ENCODE results near the gene LAMC1. TPM values are rescaled to one million over a fixed set of nuclear protein-coding genes. Genes with fewer than 3 reads are reported as not detected.

LAMC1 gene
- polyA plus RNA-seq, 1 of the 3 experiments (the other 2 are of a cell fraction): 101 TPM

DNA sequence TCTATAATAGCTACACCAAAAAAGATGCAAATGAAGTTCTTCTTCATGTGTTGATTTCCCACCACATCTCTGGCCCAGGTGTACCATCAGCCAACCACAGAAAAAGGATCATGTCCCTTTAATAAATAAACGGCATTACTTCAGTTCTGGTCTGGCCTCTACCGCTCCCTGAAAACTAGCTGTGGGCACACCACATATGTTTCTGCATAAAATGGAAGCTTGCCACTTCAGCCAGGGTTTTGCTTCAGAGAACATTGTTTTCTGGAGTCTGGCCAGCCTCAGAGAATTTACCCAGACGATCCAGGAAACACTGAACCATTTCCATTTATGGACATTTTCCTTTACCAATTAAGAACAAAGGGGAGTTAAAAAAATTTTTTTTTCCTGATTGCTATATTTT lies 157.0 kb downstream of the LAMC1 start (continued):
- TF ChIP-seq JUND (IDR thresholded peaks at IDR 0.05): no peak
- no peak for TF ChIP-seq POLR2AphosphoS5 (IDR thresholded peaks at IDR 0.05; ENCODE audit: low read depth, low read length)
- TF ChIP-seq NFIC (IDR thresholded peaks at IDR 0.05; ENCODE audit: borderline replicate concordance): peak; percentile 49; the same call in 1 of the 2 replicates
- no peak for TF ChIP-seq FOSL2 (IDR thresholded peaks at IDR 0.05; ENCODE audit: borderline replicate concordance, low read depth)
- TF ChIP-seq GATA2 (CRISPR knock-in tag; IDR thresholded peaks at IDR 0.05): no peak
- no peak for TF ChIP-seq FOXM1 (IDR thresholded peaks at IDR 0.05; ENCODE audit: low read depth)
- no peak for TF ChIP-seq GABPA (IDR thresholded peaks at IDR 0.05; ENCODE audit: low read depth)
- TF ChIP-seq SMC3 (IDR thresholded peaks at IDR 0.05; ENCODE audit: low read depth, low read length): no peak
- TF ChIP-seq EZH2phosphoT487 (IDR thresholded peaks at IDR 0.05; ENCODE audit: borderline replicate concordance, low read depth): no peak

DNA sequence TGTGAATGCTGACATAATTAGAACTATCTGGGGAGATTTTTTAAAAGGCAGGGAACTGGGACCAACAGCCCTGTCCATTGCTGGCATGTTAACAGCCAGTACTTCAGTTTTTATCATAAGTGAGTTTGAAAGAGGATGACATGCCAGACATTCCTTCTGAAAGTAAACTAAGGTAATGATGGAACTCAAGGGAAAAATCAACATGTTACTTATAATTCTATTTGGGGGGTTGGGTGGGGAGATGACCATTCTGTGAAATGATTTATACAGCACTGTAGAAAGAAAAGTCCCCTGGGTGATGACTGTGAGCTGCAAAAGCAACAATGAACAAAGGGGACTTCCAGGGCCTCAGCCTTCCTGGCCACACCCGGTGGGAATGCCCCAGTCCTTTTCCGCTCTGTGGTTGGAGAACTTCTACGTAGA lies 157.4 kb downstream of the LAMC1 start:
- CTCF ChIA-PET: interaction anchor here (1.2 kb wide), 1 partner anchor 13 kb away, joined by 4 read pairs; no protein-coding TSS in a partner anchor
- Histone ChIP-seq H3K9me2 (no peaks in the 10 kb centered on the region), H3K27me3 (ENCODE audit: insufficient read depth) (no peaks in the 10 kb centered on the region), H3K9ac (peak overlapping the region; percentile 3; the same call in 1 of the 2 replicates), H4K20me1 (ENCODE audit: insufficient read depth) (no peaks in the 10 kb centered on the region), H3F3A (replicated peaks; ENCODE audit: insufficient read depth) (no peaks in the 10 kb centered on the region), H3K27ac (ENCODE audit: low read depth in 2 of 2, low read length in 1 of 2) (peak overlapping the region; percentile 73 to 79), H3K4me1 (ENCODE audit: control insufficient read depth in 1 of 2, insufficient read depth in 2 of 2, low read depth in 1 of 2, low read length in 1 of 2) (peaks cover 5 to 11% of the 10 kb centered on the region in 2 experiments; a peak in 3 of 4 replicates), H2AFZ (ENCODE audit: low read depth) (peak overlapping the region; percentile 75), H3K4me3 (ENCODE audit: low read depth in 2 of 2, low read length in 1 of 2) (no peak overlapping the region), H3K79me2 (ENCODE audit: insufficient read depth) (no peaks in the 10 kb centered on the region), H3K9me3 (no peaks in the 10 kb centered on the region), H3K36me3 (replicated peaks in 1 of 2; ENCODE audit: control insufficient read depth in 1 of 2, insufficient read depth in 2 of 2, low read length in 1 of 2) (no peaks in the 10 kb centered on the region), H3K4me2 (peak overlapping the region; percentile 31)
- DNase-seq: peak; percentile 20
- no peak for TF ChIP-seq ELF1 (IDR thresholded peaks at IDR 0.05)
- no peak for TF ChIP-seq SIN3A (IDR thresholded peaks at IDR 0.05; ENCODE audit: borderline replicate concordance, low read depth, low read length)
- no peak for TF ChIP-seq JUND (IDR thresholded peaks at IDR 0.05)
- TF ChIP-seq, protein P1, sequence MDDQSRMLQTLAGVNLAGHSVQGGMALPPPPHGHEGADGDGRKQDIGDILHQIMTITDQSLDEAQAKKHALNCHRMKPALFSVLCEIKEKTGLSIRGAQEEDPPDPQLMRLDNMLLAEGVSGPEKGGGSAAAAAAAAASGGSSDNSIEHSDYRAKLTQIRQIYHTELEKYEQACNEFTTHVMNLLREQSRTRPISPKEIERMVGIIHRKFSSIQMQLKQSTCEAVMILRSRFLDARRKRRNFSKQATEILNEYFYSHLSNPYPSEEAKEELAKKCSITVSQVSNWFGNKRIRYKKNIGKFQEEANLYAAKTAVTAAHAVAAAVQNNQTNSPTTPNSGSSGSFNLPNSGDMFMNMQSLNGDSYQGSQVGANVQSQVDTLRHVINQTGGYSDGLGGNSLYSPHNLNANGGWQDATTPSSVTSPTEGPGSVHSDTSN (IDR thresholded peaks at IDR 0.05): peak; percentile 4; the same call in 1 of the 2 replicates
- no peak for TF ChIP-seq RXRA (IDR thresholded peaks at IDR 0.05; ENCODE audit: borderline replicate concordance, low read depth)
- 47% methylated on average over 3 of the region's 3 CpGs for WGBS (ENCODE audit: low lambda C conversion rate)
- POLR2A ChIA-PET: no interaction called here

DNA sequence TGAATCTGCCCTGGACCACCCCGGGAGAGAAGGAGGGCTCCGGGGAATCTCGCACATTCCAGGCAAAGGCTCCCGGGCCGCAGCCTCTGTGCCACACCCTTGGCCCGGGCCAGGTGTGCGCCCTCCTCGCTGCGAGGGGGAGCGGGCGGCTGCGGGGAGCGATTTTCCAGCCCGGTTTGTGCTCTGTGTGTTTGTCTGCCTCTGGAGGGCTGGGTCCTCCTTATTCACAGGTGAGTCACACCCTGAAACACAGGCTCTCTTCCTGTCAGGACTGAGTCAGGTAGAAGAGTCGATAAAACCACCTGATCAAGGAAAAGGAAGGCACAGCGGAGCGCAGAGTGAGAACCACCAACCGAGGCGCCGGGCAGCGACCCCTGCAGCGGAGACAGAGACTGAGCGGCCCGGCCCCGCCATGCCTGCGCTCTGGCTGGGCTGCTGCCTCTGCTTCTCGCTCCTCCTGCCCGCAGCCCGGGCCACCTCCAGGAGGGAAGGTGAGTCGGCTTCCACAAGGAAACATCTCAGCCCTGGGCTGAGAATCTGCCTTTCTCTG lies 162.8 kb downstream of the LAMC1 start, which contains the start of gene LAMC2:
LAMC2 (plus strand) TSS at position 324 of the 550 bp plus-strand sequence; CDS start at position 413, 89 bp downstream.
- Histone ChIP-seq H3K4me2 (no peak within 1 kb of the TSS), H3F3A (replicated peaks; ENCODE audit: insufficient read depth) (no peaks in the 10 kb centered on the region), H3K36me3 (replicated peaks in 1 of 2; ENCODE audit: control insufficient read depth in 1 of 2, insufficient read depth in 2 of 2, low read length in 1 of 2) (no peaks in the 10 kb centered on the region), H3K4me3 (ENCODE audit: low read depth in 2 of 2, low read length in 1 of 2) (no peak within 1 kb of the TSS), H3K79me2 (ENCODE audit: insufficient read depth) (no peaks in the 10 kb centered on the region), H3K9me2 (no peaks in the 10 kb centered on the region), H3K9ac (no peak within 1 kb of the TSS), H2AFZ (ENCODE audit: low read depth) (no peak within 1 kb of the TSS), H4K20me1 (ENCODE audit: insufficient read depth) (no peaks in the 10 kb centered on the region), H3K9me3 (no peaks in the 10 kb centered on the region), H3K4me1 (ENCODE audit: control insufficient read depth in 1 of 2, insufficient read depth in 2 of 2, low read depth in 1 of 2, low read length in 1 of 2) (peaks cover 2% of the 10 kb centered on the region in 2 experiments; a peak in 2 of 4 replicates), H3K27me3 (ENCODE audit: insufficient read depth) (no peaks in the 10 kb centered on the region), H3K27ac (ENCODE audit: low read depth in 2 of 2, low read length in 1 of 2) (no peak within 1 kb of the TSS)
- DNase-seq: no peak
- TF ChIP-seq RXRA (IDR thresholded peaks at IDR 0.05; ENCODE audit: borderline replicate concordance, low read depth) (no peak), CHD2 (IDR thresholded peaks at IDR 0.05; ENCODE audit: low read length, partially characterized antibody) (no peak), RAD21 (IDR thresholded peaks at IDR 0.05; ENCODE audit: low read length) (no peak), NRF1 (IDR thresholded peaks at IDR 0.05; ENCODE audit: low read depth, low read length) (no peak), MXI1 (IDR thresholded peaks at IDR 0.05; ENCODE audit: low read depth, low read length) (no peak), EP300 (IDR thresholded peaks at IDR 0.05; ENCODE audit: borderline replicate concordance in 1 of 2, low read depth in 1 of 2, low read length in 1 of 2) (no peak), NFIC (IDR thresholded peaks at IDR 0.05; ENCODE audit: borderline replicate concordance) (no peak), FOXM1 (IDR thresholded peaks at IDR 0.05; ENCODE audit: low read depth) (no peak), POLR2AphosphoS5 (IDR thresholded peaks at IDR 0.05; ENCODE audit: low read depth, low read length) (no peak), JUND (IDR thresholded peaks at IDR 0.05) (no peak), TEAD4 (IDR thresholded peaks at IDR 0.05; ENCODE audit: borderline replicate concordance, insufficient read depth) (no peak), FOSL2 (IDR thresholded peaks at IDR 0.05; ENCODE audit: borderline replicate concordance, low read depth) (no peak), MEF2A (IDR thresholded peaks at IDR 0.05; ENCODE audit: borderline replicate concordance, low read depth) (no peak)
- TF ChIP-seq, protein P1 (IDR thresholded peaks at IDR 0.05): no peak
- TF ChIP-seq, protein P2, sequence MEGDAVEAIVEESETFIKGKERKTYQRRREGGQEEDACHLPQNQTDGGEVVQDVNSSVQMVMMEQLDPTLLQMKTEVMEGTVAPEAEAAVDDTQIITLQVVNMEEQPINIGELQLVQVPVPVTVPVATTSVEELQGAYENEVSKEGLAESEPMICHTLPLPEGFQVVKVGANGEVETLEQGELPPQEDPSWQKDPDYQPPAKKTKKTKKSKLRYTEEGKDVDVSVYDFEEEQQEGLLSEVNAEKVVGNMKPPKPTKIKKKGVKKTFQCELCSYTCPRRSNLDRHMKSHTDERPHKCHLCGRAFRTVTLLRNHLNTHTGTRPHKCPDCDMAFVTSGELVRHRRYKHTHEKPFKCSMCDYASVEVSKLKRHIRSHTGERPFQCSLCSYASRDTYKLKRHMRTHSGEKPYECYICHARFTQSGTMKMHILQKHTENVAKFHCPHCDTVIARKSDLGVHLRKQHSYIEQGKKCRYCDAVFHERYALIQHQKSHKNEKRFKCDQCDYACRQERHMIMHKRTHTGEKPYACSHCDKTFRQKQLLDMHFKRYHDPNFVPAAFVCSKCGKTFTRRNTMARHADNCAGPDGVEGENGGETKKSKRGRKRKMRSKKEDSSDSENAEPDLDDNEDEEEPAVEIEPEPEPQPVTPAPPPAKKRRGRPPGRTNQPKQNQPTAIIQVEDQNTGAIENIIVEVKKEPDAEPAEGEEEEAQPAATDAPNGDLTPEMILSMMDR (IDR thresholded peaks at IDR 0.05): no peak
- TF ChIP-seq, protein P3, sequence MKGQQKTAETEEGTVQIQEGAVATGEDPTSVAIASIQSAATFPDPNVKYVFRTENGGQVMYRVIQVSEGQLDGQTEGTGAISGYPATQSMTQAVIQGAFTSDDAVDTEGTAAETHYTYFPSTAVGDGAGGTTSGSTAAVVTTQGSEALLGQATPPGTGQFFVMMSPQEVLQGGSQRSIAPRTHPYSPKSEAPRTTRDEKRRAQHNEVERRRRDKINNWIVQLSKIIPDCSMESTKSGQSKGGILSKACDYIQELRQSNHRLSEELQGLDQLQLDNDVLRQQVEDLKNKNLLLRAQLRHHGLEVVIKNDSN (IDR thresholded peaks at IDR 0.05; ENCODE audit: borderline replicate concordance, low read depth): no peak
- ChIA-PET CTCF (no interaction called here), POLR2A (no interaction called here)
- WGBS (ENCODE audit: low lambda C conversion rate): 88% methylated on average over 13 of the region's 30 CpGs

All from SK-N-SH (cell line).